Smooth muscle cell (in vitro differentiated cells): ENCODE data around the gene ALKAL2. TPM values are rescaled to one million over a fixed set of nuclear protein-coding genes. Genes with fewer than 3 reads are reported as not detected.

ENCODE experiments used
- DNase-seq: peaks from one replicate; lab custom pipeline; 2025; ENCODE audit not compliant: unreplicated experiment; lab: John Stamatoyannopoulos, UW
- H2AFZ ChIP-seq: fragments of 200-600 bp; sonication (generic); 2 replicates; pipeline ENCODE4 v1.6.0; 2016; ENCODE audit warnings: antibody characterized with exemption, low read depth, mild to moderate bottlenecking
- H3F3A ChIP-seq: fragments of 200-600 bp; sonication (generic); 2 replicates; pipeline ENCODE4 v1.6.0; 2017; ENCODE audit warnings: antibody characterized with exemption, low read depth
- H3K27ac ChIP-seq: fragments of 200-600 bp; sonication (generic); 2 replicates; pipeline ENCODE4 v1.5.1; 2016; ENCODE audit warnings: low read depth, mild to moderate bottlenecking
- H3K27me3 ChIP-seq: fragments of 200-600 bp; sonication (generic); 2 replicates; pipeline ENCODE4 v1.6.1; 2016; ENCODE audit warnings: low read depth, mild to moderate bottlenecking
- H3K36me3 ChIP-seq: fragments of 200-600 bp; sonication (generic); 2 replicates; pipeline ENCODE4 v1.5.1; 2016; ENCODE audit warnings: low read depth
- H3K4me1 ChIP-seq: fragments of 200-600 bp; sonication (generic); 2 replicates; pipeline ENCODE4 v1.5.1; 2016; ENCODE audit warnings: low read depth
- H3K4me2 ChIP-seq: fragments of 200-600 bp; sonication (generic); 2 replicates; pipeline ENCODE4 v1.6.0; 2016; ENCODE audit warnings: mild to moderate bottlenecking
- H3K4me3 ChIP-seq: fragments of 200-600 bp; sonication (generic); 2 replicates; pipeline ENCODE4 v1.5.1; 2016; ENCODE audit warnings: mild to moderate bottlenecking
- H3K79me2 ChIP-seq: fragments of 200-600 bp; sonication (generic); 2 replicates; pipeline ENCODE4 v1.6.0; 2016; ENCODE audit warnings: low read depth, mild to moderate bottlenecking
- H3K9ac ChIP-seq: fragments of 200-600 bp; sonication (generic); 2 replicates; pipeline ENCODE4 v1.6.0; 2016; ENCODE audit warnings: low read depth
- H3K9me3 ChIP-seq: fragments of 200-600 bp; sonication (generic); replicated peaks from 2 replicates; pipeline ENCODE4 v1.5.1; 2016; ENCODE audit warnings: low read depth
- H4K20me1 ChIP-seq: fragments of 200-600 bp; sonication (generic); 2 replicates; pipeline ENCODE4 v1.6.0; 2016; ENCODE audit warnings: low read depth
- WGBS: methylation state at CpG from one replicate; pipeline ENCODE4 v1.1.7; 2016; ENCODE audit warnings: low lambda C conversion rate; 5-methylcytosine and 5-hydroxymethylcytosine counted together
- polyA plus RNA-seq: library from polyadenylated mRNA; unstranded; fragments of >200 nt; fragmentation: Nextera tagmentation; extraction: Ambion mirVana; gene quantifications from 2 replicates; pipeline ENCODE4 v1.2.1, GENCODE V29; 2016
- total RNA-seq: library from RNA; depleted of rRNA; stranded (reverse); fragments of >200 nt; gene quantifications from 2 replicates; pipeline ENCODE4 v1.2.3, GENCODE V29; 2014
- TF ChIP-seq, protein P1 (sequence below): fragments of 200-600 bp; sonication (generic); IDR thresholded peaks from 2 replicates; pipeline ENCODE4 v1.5.1; 2017; ENCODE audit warnings: borderline replicate concordance, mild to moderate bottlenecking, antibody characterized with exemption; ENCODE audit not compliant: insufficient read depth, poor library complexity, severe bottlenecking

ALKAL2 gene
- total and polyA plus RNA-seq, 2 experiments from 2014 or later = 0.58 to 0.67 TPM

DNA sequence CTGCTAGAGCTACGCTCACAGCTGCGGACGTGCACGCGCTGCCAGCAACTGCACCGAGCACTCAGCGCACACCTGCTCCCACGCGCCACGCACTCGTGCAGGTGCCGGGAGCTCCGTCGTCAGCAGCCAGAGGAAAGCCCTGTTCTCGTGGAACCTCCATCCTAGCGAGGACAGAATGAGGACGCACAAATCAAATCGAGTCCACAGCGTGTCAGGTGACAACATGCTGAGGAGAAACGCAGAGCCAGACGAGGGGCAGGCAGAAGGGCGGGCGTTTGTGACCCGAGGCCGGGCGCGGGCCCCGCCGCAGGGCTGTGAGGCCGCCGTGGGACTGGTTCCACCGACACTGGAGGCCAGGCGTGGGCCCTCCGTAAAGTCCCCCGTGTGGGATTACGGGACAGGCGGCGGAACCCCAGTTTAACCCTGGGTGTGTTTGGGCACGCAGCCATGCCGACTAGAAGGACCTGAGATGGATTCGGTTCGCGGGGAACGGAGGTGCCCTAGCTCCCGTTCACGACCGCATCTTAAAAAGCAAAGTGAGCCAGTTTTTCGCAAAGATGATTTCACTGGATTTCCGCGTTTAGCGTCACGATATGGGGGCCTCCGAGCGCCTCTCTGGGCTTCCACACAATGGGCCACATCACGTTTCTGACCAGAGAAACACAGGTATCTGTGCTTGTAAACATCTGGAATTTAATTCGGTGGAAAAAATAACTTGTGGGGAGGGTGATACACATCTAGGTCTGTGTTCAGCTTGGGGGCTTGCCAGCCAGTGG is 26.9 kb upstream of the ALKAL2 start:
- Histone ChIP-seq H3F3A (no peaks in the 10 kb centered on the region), H2AFZ (no peak overlapping the region), H3K36me3 (no peaks in the 10 kb centered on the region), H3K79me2 (no peaks in the 10 kb centered on the region), H3K4me3 (no peak overlapping the region), H3K4me1 (peaks cover 3% of the 10 kb centered on the region), H3K9ac (no peak overlapping the region), H3K27ac (no peak overlapping the region), H3K9me3 (no peaks in the 10 kb centered on the region), H4K20me1 (no peaks in the 10 kb centered on the region), H3K27me3 (no peaks in the 10 kb centered on the region), H3K4me2 (no peak overlapping the region)
- DNase-seq = no peak
- TF ChIP-seq, protein P1, sequence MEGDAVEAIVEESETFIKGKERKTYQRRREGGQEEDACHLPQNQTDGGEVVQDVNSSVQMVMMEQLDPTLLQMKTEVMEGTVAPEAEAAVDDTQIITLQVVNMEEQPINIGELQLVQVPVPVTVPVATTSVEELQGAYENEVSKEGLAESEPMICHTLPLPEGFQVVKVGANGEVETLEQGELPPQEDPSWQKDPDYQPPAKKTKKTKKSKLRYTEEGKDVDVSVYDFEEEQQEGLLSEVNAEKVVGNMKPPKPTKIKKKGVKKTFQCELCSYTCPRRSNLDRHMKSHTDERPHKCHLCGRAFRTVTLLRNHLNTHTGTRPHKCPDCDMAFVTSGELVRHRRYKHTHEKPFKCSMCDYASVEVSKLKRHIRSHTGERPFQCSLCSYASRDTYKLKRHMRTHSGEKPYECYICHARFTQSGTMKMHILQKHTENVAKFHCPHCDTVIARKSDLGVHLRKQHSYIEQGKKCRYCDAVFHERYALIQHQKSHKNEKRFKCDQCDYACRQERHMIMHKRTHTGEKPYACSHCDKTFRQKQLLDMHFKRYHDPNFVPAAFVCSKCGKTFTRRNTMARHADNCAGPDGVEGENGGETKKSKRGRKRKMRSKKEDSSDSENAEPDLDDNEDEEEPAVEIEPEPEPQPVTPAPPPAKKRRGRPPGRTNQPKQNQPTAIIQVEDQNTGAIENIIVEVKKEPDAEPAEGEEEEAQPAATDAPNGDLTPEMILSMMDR = no peak
- 92% methylated on average over 55 of the region's 56 CpGs for WGBS

- no peak overlapping the region for H2AFZ ChIP-seq
- H3K36me3 ChIP-seq = no peaks in the 10 kb centered on the region
- peaks cover 9% of the 10 kb centered on the region for H3K4me1 ChIP-seq
- no peaks in the 10 kb centered on the region for H3F3A ChIP-seq
- DNase-seq = no peak
- H3K4me2 ChIP-seq = no peak overlapping the region
- no peaks in the 10 kb centered on the region for H3K9me3 ChIP-seq
- 81% methylated on average over 12 of the region's 14 CpGs for WGBS
- no peak overlapping the region for H3K27ac ChIP-seq
- no peaks in the 10 kb centered on the region for H3K79me2 ChIP-seq
- H3K4me3 ChIP-seq = no peak overlapping the region
- TF ChIP-seq, protein P1 = no peak
- H4K20me1 ChIP-seq = no peaks in the 10 kb centered on the region
- no peak overlapping the region for H3K9ac ChIP-seq
- no peaks in the 10 kb centered on the region for H3K27me3 ChIP-seq
These were observed 26.1 kb upstream of the ALKAL2 start for GRCh38 chr2:313991-314390.

GRCh38 chr2:310994-311393 is 23.1 kb upstream of the ALKAL2 start:
- Histone ChIP-seq H3K27ac (no peak overlapping the region), H3K27me3 (no peaks in the 10 kb centered on the region), H3K4me3 (no peak overlapping the region), H4K20me1 (no peaks in the 10 kb centered on the region), H3K79me2 (no peaks in the 10 kb centered on the region), H2AFZ (no peak overlapping the region), H3K4me1 (peaks cover 9% of the 10 kb centered on the region), H3K9me3 (no peaks in the 10 kb centered on the region), H3K4me2 (no peak overlapping the region), H3K9ac (no peak overlapping the region), H3K36me3 (no peaks in the 10 kb centered on the region), H3F3A (no peaks in the 10 kb centered on the region)
- WGBS = 90% methylated on average over 5 of the region's 5 CpGs
- no peak for DNase-seq
- TF ChIP-seq, protein P1 = no peak
